ENCODE results near the gene EPHB1. TPM values are rescaled to one million over a fixed set of nuclear protein-coding genes. Genes with fewer than 3 reads are reported as not detected.
"Not testable (repeated sequence)": the region's sequence is repeated elsewhere in the genome, so short reads cannot be mapped to it uniquely, and the experiment has no call there.

EPHB1 gene
- total and polyA plus RNA-seq, 5 experiments from 2014 or later: not detected

DNA sequence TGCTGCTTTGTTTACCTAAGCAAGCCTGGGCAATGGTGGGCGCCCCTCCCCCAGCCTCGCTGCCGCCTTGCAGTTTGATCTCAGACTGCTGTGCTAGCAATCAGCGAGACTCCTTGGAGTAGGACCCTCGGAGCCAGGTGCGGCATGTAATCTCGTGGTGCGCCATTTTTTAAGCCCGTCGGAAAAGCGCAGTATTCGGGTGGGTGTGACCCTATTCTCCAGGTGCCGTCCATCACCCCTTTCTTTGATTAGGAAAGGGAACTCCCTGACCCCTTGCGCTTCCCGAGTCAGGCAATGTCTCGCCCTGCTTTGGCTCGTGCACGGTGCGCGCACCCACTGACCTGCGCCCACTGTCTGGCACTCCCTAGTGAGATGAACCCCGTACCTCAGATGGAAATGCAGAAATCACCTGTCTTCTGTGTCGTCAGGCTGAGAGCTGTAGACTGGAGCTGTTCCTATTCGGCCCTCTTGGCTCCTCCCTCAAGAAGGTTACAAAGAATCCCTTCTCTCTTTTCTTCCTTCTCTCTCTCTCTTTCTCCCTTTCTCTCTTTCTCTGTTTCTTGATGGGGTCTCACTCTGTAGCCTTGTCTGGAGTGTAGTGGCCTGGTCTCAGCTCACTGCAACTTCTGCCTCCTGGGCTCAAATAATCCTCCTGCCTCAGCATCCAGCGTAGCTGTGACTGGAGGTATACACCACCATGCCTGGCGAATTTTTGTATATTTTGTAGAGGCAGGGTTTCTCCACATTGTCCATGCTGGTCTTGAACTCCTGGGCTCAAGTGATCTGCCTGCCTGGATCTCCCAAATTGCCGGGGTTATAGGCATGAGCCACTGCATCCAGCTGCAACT, 235.9 kb downstream of the EPHB1 start:
- POLR2A ChIA-PET, H3K36me3 Mint-ChIP-seq, H3K27ac Mint-ChIP-seq, ATAC-seq, H3K4me1 Mint-ChIP-seq, DNase-seq: not testable (repeated sequence)
- Mint-ChIP-seq H3K9me3 (peaks cover 0 to 16% (median 0%) of the 10 kb centered on the region in 9 donors), H3K4me3 (peak overlapping the region in 1 of 10 donors; percentile 41), H3K27me3 (peaks cover 8 to 55% (median 24%) of the 10 kb centered on the region in 5 donors)

DNA sequence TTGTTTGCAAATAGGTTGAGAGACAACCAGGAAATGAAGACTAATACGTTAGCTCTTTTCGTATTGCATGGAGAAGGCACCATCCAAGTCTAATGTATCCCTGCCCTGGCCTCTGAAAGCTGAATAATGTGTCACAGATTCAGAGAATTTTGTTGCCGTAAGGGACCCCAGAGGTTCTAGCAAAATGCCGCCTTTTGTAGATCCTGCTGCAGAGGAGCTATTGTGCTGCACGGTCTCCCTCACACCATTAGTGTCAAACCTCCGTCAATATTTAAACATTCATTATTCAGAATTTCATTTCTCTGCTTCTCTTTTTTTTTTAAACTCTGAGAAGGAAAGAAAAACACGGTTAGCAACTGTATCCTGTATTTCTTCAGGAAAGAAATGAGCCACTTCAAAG, 238.7 kb downstream of the EPHB1 start:
- DNase-seq (no peak), ATAC-seq (no peak)
- no peaks in the 10 kb centered on the region for H3K36me3 Mint-ChIP-seq
- POLR2A ChIA-PET: no interaction called here
- H3K27ac Mint-ChIP-seq: no peak overlapping the region
- H3K27me3 Mint-ChIP-seq: peaks cover 8 to 60% (median 24%) of the 10 kb centered on the region in 5 donors
- H3K4me1 Mint-ChIP-seq: no peaks in the 10 kb centered on the region
- peaks cover 0 to 16% (median 0%) of the 10 kb centered on the region in 9 donors for H3K9me3 Mint-ChIP-seq
- no peak overlapping the region for H3K4me3 Mint-ChIP-seq

DNA sequence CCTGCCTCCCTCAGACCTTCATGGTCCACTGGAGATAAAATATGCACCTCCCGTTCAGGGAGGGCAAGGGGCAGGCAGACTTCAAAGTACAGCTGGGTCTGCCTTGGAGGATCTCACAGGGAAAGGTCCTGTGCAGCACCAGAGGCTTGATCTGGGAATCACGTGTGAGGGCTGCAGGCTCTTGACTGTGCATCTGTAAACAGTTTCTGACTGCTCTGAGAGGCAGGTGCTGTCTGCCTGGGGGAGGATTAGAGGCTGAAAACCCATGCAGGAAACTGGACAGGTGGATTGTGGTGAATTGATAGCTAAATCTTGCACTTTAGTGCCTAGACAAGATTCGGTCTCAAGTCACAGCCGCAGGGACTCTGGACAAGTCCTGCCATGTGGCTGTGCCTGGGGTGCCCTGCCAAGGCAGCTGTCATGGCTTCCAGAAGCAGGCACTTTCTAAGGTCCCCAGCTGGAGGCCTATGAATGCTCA, 239.3 kb downstream of the EPHB1 start:
- no peak overlapping the region for H3K27ac Mint-ChIP-seq
- H3K27me3 Mint-ChIP-seq: peaks cover 8 to 60% (median 24%) of the 10 kb centered on the region in 5 donors
- peaks cover 0 to 16% (median 0%) of the 10 kb centered on the region in 9 donors for H3K9me3 Mint-ChIP-seq
- no peaks in the 10 kb centered on the region for H3K4me1 Mint-ChIP-seq
- no peaks in the 10 kb centered on the region for H3K36me3 Mint-ChIP-seq
- DNase-seq: no peak
- no peak overlapping the region for H3K4me3 Mint-ChIP-seq
- POLR2A ChIA-PET: no interaction called here
- no peak for ATAC-seq

DNA sequence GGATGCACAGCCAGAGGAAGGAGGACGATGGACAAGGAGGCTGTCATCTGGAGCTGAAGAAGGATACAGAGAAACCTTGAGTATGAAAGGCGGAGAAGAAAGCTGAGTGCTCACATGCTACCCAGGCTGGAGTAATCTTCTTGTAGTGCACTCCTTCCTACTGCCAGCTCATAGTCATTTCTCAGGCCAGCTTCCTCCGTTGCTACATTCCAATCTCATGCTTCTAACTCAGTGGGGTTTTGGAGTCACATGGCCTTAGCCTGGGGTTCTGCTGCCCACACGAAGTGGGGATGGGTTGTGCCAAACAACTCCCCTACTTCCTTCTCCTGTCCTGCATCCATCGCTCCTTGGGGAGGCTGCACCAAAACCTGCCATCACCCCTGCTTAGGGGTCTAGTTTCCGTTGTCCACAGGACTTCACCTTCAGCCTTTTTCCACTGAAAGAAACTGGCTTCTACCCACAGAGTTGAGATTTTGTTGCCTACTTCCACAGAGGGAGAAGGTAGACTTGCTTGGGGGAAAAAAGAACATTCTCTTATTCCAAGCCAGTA, 239.9 kb downstream of the EPHB1 start:
- Mint-ChIP-seq H3K4me1 (no peaks in the 10 kb centered on the region), H3K27me3 (peaks cover 8 to 60% (median 24%) of the 10 kb centered on the region in 5 donors), H3K4me3 (no peak overlapping the region), H3K27ac (no peak overlapping the region), H3K9me3 (peaks cover 0 to 16% (median 0%) of the 10 kb centered on the region in 9 donors), H3K36me3 (no peaks in the 10 kb centered on the region)
- ATAC-seq: no peak
- POLR2A ChIA-PET: no interaction called here
- DNase-seq: no peak

DNA sequence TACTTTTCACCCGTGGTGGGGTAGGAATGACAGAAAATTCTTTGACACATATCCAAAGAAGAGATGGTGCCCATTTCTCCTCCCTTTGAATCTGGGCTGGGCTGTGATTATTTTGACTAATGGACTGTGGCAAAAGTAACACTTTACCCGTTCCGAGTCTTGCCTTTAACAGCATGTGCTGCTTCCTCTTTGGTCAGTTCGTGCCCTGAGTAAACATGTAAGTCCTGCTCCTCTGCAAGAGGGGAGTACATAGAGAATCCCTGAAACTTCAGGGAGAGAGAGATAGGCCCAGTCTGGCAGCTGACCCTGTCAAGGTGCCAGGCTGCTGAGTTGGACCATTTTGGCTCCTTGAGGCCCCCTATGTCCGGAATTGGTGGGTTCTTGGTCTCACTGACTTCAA, 243.1 kb downstream of the EPHB1 start:
- Mint-ChIP-seq H3K4me1 (no peaks in the 10 kb centered on the region), H3K27ac (no peak overlapping the region), H3K4me3 (no peak overlapping the region), H3K36me3 (no peaks in the 10 kb centered on the region), H3K27me3 (peaks cover 0 to 33% (median 10%) of the 10 kb centered on the region in 5 donors), H3K9me3 (peaks cover 0 to 2% (median 0%) of the 10 kb centered on the region in 9 donors)
- POLR2A ChIA-PET: no interaction called here
- DNase-seq: no peak
- ATAC-seq: no peak

DNA sequence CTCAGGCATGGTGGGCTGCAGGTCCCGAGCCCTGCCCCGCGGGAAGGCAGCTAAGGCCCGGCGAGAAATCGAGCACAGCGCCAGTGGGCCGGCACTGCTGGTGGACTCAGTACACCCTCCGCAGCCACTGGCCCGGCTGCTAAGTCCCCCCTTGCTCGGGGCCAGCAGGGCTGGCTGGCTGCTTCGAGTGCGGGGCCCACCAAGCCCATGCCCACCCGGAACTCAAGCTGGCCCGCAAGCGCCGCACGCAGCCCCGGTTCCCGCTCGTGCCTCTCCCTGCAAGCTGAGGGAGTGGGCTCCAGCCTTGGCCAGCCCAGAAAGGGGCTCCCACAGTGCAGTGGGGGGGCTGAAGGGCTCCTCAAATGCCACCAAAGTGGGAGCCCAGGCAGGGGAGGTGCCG, 244.5 kb downstream of the EPHB1 start:
- POLR2A ChIA-PET, H3K36me3 Mint-ChIP-seq, H3K4me3 Mint-ChIP-seq, DNase-seq, H3K27ac Mint-ChIP-seq, H3K9me3 Mint-ChIP-seq, H3K4me1 Mint-ChIP-seq, ATAC-seq: not testable (repeated sequence)
- peaks cover 0 to 20% (median 7%) of the 10 kb centered on the region in 5 donors for H3K27me3 Mint-ChIP-seq

DNA sequence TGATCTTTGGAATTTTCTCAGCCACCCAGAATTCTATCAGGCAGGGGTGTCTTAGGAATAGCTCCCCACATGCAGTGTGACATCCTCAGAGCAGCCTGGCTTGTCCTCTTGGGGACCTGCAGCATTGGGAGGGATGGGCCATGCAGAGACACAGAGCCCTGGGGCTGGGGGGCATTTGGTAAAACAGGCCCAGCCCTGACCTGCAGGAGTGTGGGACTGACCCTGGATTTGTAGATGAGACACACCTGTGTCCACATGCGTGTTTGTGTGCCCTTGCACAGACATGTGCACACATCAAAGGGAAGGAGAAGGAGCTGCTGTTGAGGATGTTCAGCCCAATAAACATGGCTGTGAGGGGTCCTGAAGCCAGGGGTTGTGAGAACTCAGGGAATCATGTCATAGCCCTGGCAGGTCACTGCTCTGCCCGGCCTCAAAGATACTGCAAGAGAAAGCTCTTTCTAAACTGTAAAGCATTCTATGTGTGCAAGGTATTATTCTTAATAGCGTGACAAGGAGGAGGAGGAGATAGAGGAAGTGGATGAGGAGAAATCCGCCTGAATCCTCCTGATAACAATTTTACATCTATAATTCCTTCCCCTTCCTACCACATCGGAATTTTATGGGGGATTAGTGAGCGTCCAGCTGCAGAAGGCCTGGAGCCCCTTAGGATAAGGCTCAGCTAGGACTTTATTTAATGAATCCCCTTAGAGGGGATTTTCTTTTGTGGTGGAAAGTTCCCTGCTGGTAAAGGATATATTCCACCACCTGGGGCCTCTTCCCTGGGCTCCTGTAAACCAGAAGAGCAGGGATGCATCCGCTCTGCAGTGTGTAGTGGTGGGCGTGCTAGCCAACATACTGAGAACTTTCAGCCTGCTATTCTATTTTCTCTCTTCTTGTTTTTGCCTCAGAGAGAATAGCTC, 245.5 kb downstream of the EPHB1 start:
- no peaks in the 10 kb centered on the region for H3K4me1 Mint-ChIP-seq
- ATAC-seq: no peak
- DNase-seq: no peak
- H3K27me3 Mint-ChIP-seq: peaks cover 0 to 10% (median 0%) of the 10 kb centered on the region in 5 donors
- peaks cover 0 to 2% (median 0%) of the 10 kb centered on the region in 9 donors for H3K9me3 Mint-ChIP-seq
- H3K27ac Mint-ChIP-seq: no peak overlapping the region
- POLR2A ChIA-PET: no interaction called here
- H3K36me3 Mint-ChIP-seq: no peaks in the 10 kb centered on the region
- H3K4me3 Mint-ChIP-seq: no peak overlapping the region

DNA sequence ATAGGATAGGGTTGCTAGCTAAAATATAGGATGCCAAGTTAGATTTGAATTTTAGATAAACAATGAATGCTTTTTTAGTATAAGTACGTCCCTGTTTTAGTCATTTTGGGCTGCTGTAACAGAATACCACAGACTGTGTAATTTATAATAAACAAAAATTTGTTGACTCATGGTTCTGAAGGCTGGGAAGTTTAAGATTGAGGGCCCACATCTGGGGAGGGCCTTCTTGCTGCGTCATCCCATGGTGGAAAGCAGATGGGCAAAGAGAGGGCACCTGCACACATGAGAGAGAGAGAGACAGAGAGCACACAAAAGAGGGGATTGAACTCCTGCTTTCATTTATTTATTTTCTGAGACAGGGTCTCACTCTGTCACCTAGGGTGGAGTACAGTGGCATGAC, 246.5 kb downstream of the EPHB1 start:
- Mint-ChIP-seq H3K36me3 (no peaks in the 10 kb centered on the region), H3K4me3 (no peak overlapping the region), H3K27ac (no peak overlapping the region), H3K4me1 (no peaks in the 10 kb centered on the region), H3K27me3 (peaks cover 0 to 1% (median 0%) of the 10 kb centered on the region in 5 donors), H3K9me3 (peaks cover 0 to 2% (median 0%) of the 10 kb centered on the region in 9 donors)
- DNase-seq: no peak
- no peak for ATAC-seq
- POLR2A ChIA-PET: no interaction called here

DNA sequence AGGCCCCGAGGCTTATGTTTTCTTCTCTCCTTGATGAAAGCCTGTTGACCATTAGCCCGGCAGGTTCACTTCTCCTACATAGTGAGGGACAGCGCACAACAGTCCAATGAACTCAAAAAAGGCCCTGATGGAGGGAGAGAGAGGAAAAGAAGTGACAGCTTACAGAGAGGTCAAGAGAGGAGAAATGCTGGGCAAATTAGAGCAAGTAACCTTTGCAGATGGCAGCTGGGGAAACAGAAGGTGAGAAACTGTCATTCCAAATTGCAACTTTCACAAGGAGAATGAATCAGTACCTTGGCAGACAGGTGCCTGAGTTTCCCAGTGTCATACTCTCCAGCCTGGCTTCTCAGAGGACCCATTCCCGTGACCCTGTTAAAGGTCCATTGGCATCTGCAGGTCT, 252.0 kb downstream of the EPHB1 start:
- Mint-ChIP-seq H3K36me3 (no peaks in the 10 kb centered on the region), H3K27me3 (peaks cover 0 to 12% (median 0%) of the 10 kb centered on the region in 5 donors), H3K4me1 (no peaks in the 10 kb centered on the region), H3K27ac (no peak overlapping the region), H3K4me3 (no peak overlapping the region), H3K9me3 (peaks cover 0 to 2% (median 0%) of the 10 kb centered on the region in 9 donors)
- ATAC-seq (no peak), DNase-seq (no peak)
- POLR2A ChIA-PET: no interaction called here

DNA sequence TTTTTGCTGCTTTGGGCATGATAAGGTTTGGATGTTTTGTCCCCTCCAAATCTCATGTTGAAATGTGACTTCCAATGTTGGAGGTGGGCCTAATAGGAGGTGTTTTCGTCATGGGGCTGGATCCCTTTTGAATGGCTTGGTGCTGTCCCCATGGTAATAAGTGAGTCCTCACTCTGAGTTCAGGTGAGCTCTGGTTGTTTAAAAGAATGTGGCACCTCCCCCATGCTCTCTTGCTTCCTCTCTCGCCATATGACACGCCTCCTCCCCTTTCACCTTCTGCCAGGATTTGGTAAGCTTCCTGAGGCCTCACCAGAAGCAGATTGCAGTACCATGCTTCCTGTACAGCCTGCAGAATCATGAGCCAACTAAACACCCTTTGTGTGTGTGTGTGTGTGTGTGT, 255.5 kb downstream of the EPHB1 start:
- POLR2A ChIA-PET: no interaction called here
- DNase-seq: no peak

DNA sequence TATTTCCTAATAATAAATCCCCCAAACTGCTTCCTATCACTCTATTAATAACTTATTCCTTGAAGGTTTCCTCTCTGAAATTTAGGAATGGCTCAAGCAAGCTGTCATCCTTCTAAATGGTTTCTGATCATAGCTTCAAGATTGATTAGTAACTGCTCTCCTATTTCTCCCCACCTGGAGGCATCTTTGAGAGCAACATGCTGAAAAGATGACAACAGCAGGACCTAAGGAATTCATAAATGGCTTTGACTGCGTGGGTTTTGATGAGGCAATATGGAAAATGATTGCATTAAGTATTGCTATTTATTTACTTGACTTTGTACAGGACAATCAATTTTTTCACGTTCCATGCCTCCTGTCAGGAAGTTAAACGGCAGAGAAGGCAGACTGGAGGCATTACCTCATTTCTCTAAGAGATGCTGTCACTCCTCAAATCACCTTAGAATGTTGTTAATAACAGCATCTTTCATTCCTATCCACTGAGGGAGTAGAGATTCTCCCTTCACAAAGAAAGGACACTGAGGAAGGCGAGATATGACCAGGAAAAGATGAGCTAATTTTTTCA, 256.4 kb downstream of the EPHB1 start:
- no peak overlapping the region for H3K4me3 Mint-ChIP-seq
- no peak for DNase-seq
- H3K27ac Mint-ChIP-seq: no peak overlapping the region
- no peak for ATAC-seq
- peaks cover 0 to 14% (median 0%) of the 10 kb centered on the region in 5 donors for H3K27me3 Mint-ChIP-seq
- H3K9me3 Mint-ChIP-seq: peaks cover 0 to 5% (median 0%) of the 10 kb centered on the region in 9 donors
- H3K36me3 Mint-ChIP-seq: no peaks in the 10 kb centered on the region
- POLR2A ChIA-PET: no interaction called here
- no peaks in the 10 kb centered on the region for H3K4me1 Mint-ChIP-seq

More for the DNA sequence above, 255.5 kb downstream of the EPHB1 start:
- Mint-ChIP-seq H3K4me3 (no peak overlapping the region), H3K36me3 (no peaks in the 10 kb centered on the region), H3K27ac (no peak overlapping the region), H3K4me1 (no peaks in the 10 kb centered on the region), H3K9me3 (peaks cover 0 to 2% (median 0%) of the 10 kb centered on the region in 9 donors), H3K27me3 (peaks cover 0 to 14% (median 0%) of the 10 kb centered on the region in 5 donors)
- ATAC-seq: no peak

DNA sequence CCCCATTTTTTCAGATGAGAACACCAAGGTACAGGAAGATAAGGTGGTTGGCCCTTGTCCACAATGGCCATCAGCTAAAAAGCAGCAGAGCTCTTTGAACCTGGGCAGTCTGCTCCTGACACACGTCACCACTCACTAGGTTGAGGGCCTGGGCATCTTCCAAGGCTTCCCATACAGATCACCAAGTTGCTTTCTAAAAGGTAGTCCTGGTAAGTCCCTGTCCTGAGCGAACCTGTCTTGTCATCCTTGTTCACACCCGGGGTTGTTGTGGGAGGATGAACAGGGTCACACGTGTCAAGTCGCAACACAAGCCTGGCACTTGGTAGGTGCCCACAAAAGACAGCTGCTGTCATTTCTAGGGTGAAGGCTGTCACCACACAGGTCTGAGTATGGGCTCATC, 260.4 kb downstream of the EPHB1 start:
- H3K27me3 Mint-ChIP-seq: peaks cover 0 to 15% (median 0%) of the 10 kb centered on the region in 5 donors
- H3K36me3 Mint-ChIP-seq: no peaks in the 10 kb centered on the region
- POLR2A ChIA-PET: no interaction called here
- DNase-seq (no peak), ATAC-seq (peak in 1 of 2 donors; percentile 17)
- H3K4me3 Mint-ChIP-seq: no peak overlapping the region
- peaks cover 0 to 8% (median 0%) of the 10 kb centered on the region in 9 donors for H3K9me3 Mint-ChIP-seq
- H3K27ac Mint-ChIP-seq: no peak overlapping the region
- no peaks in the 10 kb centered on the region for H3K4me1 Mint-ChIP-seq

Measured in naive thymus-derived CD8-positive, alpha-beta T cell (primary cell).